OCI-LY7 (cell line): Measurements from ENCODE around the gene SYNPO2.

Experiments used
- EZH2phosphoT487 ChIP-seq: fragments of 200-600 bp; sonication (generic); IDR thresholded peaks from 2 replicates; pipeline ENCODE4 v1.6.1; 2018; ENCODE audit warnings: low read depth, borderline replicate concordance, mild to moderate bottlenecking, mixed run types, antibody characterized with exemption, low read length, moderate library complexity, mixed read lengths
- TF ChIP-seq, protein P1 (sequence below): fragments of 200-600 bp; sonication (generic); conservative IDR thresholded peaks from 2 replicates; pipeline ENCODE4 v1.5.1; 2014; ENCODE audit warnings: mild to moderate bottlenecking, antibody characterized with exemption, low read length, moderate library complexity, mixed read lengths

DNA sequence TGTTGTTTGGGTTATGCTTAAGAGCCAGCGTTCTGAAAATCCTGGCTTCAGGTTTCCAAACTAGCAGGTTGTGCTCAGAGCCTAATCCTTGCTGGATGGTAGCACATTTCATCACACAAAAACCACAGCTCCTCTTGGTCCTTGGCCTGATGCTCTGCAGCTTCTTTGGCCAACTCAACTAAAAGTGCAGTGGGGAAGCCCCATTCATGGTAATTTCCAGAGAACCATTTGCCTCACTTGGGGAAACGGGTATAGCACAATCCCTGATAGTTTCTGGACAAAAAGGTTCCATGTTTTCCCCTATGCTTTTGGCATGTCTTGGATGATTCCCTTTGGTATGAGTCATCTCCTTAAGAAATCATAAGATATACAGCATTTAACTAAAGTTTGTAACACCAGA lies 78.7 kb downstream of the SYNPO2 start:
- TF ChIP-seq, protein P1, sequence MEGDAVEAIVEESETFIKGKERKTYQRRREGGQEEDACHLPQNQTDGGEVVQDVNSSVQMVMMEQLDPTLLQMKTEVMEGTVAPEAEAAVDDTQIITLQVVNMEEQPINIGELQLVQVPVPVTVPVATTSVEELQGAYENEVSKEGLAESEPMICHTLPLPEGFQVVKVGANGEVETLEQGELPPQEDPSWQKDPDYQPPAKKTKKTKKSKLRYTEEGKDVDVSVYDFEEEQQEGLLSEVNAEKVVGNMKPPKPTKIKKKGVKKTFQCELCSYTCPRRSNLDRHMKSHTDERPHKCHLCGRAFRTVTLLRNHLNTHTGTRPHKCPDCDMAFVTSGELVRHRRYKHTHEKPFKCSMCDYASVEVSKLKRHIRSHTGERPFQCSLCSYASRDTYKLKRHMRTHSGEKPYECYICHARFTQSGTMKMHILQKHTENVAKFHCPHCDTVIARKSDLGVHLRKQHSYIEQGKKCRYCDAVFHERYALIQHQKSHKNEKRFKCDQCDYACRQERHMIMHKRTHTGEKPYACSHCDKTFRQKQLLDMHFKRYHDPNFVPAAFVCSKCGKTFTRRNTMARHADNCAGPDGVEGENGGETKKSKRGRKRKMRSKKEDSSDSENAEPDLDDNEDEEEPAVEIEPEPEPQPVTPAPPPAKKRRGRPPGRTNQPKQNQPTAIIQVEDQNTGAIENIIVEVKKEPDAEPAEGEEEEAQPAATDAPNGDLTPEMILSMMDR: no peak
- no peak for TF ChIP-seq EZH2phosphoT487
